ACC112 (cell line): ENCODE measurements around the gene ACACA.

Source experiments
- H2AFZ ChIP-seq: fragments of 200-600 bp; sonication (generic); one replicate; pipeline ENCODE4 v1.6.0; 2017; ENCODE audit warnings: antibody characterized with exemption, low read length; ENCODE audit not compliant: unreplicated experiment
- H3K27ac ChIP-seq: fragments of 200-600 bp; sonication (generic); 2 replicates; pipeline ENCODE4 v1.5.1; 2014; ENCODE audit warnings: low read depth, mild to moderate bottlenecking, antibody characterized with exemption, low read length, moderate library complexity
- H3K27me3 ChIP-seq: fragments of 200-600 bp; sonication (generic); 2 replicates; pipeline ENCODE4 v1.6.1; 2014; ENCODE audit warnings: mild to moderate bottlenecking, antibody characterized with exemption, low read length, moderate library complexity, mixed read lengths; ENCODE audit not compliant: insufficient read depth
- H3K36me3 ChIP-seq: fragments of 200-600 bp; sonication (generic); 2 replicates; pipeline ENCODE4 v1.6.1; 2016; ENCODE audit warnings: mild to moderate bottlenecking, antibody characterized with exemption, low read length, moderate library complexity, mixed read lengths; ENCODE audit not compliant: insufficient read depth
- H3K4me1 ChIP-seq: fragments of 200-600 bp; sonication (generic); one replicate; pipeline ENCODE4 v1.6.1; 2016; ENCODE audit warnings: low read length, mixed read lengths; ENCODE audit not compliant: insufficient read depth, unreplicated experiment, control insufficient read depth
- H3K4me3 ChIP-seq: fragments of 200-600 bp; sonication (generic); 2 replicates; pipeline ENCODE4 v1.5.1; 2014; ENCODE audit warnings: mild to moderate bottlenecking, low read depth, low read length
- H3K79me2 ChIP-seq: fragments of 200-600 bp; sonication (generic); one replicate; pipeline ENCODE4 v1.6.0; 2016; ENCODE audit warnings: low read length; ENCODE audit not compliant: control insufficient read depth, unreplicated experiment, insufficient read depth

Gene ACACA

DNA sequence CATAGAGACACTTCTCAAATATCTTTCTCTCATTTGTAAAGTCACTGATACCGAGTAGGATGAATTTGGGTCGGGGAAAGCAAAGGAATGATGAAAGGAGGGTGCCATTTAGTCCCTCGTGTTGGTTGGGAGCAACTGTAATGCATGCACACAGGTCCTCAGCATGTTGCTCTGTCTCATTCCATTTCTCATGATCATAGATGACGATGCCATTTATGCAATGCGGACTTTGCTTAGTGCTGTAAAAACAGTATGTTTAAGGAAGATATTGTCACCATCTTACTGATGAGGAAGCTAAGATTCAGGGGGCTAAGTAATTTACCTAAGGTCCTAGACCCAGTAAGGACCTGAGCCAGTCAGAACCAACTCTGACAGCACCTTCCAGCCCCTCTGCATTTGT is 357.8 kb downstream of the ACACA start:
- Histone ChIP-seq H3K36me3 (no peaks in the 10 kb centered on the region), H3K4me1 (no peaks in the 10 kb centered on the region), H3K27me3 (no peaks in the 10 kb centered on the region), H2AFZ (no peak overlapping the region), H3K79me2 (no peaks in the 10 kb centered on the region), H3K4me3 (no peak overlapping the region), H3K27ac (no peak overlapping the region)

DNA sequence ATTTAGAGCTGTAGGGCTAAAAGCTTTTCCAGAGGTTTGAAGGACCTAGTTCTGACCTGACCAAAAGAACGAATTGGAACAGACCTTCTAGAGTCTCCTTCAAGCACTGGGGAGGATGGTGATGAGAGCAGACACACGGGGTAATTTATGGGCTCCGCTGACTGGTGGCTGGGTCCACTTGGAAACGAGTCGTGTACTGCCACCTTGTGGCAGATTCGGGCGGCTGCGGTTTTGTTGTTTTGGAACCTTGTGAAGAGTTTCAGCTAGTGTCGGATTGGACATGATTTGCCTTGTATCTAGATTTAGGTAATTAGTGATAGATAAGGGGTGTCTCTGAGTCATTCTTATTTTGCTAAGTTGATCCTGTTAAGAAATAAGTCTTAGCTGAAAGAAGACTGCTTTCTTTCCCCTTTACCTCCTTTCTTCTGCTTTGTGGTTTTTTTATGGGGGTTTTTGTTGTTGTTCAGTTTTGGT is 359.0 kb downstream of the ACACA start:
- Histone ChIP-seq H3K4me3 (no peak overlapping the region), H3K79me2 (no peaks in the 10 kb centered on the region), H3K27ac (no peak overlapping the region), H2AFZ (no peak overlapping the region), H3K27me3 (no peaks in the 10 kb centered on the region), H3K36me3 (no peaks in the 10 kb centered on the region), H3K4me1 (no peaks in the 10 kb centered on the region)

DNA sequence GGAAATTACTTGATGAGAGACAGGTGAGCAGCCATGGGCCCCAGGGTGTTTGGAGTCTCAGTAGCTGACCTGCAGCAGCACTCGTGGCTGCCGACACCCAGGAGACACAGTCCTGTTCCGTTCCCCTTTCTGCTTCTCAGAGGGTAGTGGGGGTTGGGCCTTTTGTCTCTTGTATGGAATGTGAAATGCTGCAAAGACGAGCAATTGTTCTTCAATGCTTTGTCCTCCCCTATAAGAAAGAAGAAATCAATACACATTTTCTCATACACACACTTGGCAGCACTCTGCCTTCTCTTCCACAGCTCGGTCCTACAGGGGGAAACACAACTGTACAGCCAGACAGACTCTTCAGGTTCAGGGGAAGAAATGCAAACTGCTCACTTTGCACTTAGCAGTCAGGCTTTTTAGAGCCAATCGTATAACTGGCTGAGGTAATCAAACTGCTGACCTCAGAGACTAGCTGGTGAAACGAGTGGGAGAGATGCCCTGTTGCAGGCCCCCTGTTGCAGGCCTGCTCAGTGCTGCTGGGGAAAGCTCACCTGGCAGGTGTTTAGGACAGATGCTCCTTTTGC is 361.2 kb downstream of the ACACA start:
- no peaks in the 10 kb centered on the region for H3K27me3 ChIP-seq
- no peaks in the 10 kb centered on the region for H3K36me3 ChIP-seq
- no peaks in the 10 kb centered on the region for H3K4me1 ChIP-seq
- no peak overlapping the region for H3K4me3 ChIP-seq
- H3K79me2 ChIP-seq, result no peaks in the 10 kb centered on the region
- H2AFZ ChIP-seq, result no peak overlapping the region
- H3K27ac ChIP-seq, result no peak overlapping the region

DNA sequence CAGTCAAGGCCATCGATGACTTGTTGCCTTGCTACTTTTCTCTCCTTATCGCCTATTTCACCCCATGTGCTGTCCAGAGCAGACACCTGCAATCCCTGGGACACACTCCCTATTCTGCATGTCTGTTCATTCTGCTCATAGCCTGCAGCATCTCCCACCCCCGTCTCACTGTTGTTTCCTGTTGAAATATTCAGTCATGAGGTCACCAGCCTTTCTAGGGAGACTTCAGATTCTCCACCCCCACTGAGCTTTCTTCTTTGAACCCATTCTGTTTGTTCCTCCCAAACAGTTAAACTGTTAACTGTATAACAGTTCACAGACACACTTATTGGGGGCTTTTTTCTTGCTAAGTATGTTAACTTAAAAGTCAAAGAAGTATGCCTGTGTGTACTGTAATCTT is 363.4 kb downstream of the ACACA start:
- no peak overlapping the region for H3K27ac ChIP-seq
- no peak overlapping the region for H3K4me3 ChIP-seq
- H2AFZ ChIP-seq, result no peak overlapping the region
- no peaks in the 10 kb centered on the region for H3K79me2 ChIP-seq
- H3K4me1 ChIP-seq, result no peaks in the 10 kb centered on the region
- no peaks in the 10 kb centered on the region for H3K27me3 ChIP-seq
- H3K36me3 ChIP-seq, result no peaks in the 10 kb centered on the region

GRCh38 chr17:37041932-37042331 is 364.7 kb downstream of the ACACA start:
- Histone ChIP-seq H3K36me3 (0 out of 2 replicates have a peak, but pooled peaks cover 3% of the 10 kb centered on the region), H3K4me3 (no peak overlapping the region), H3K27ac (no peak overlapping the region), H2AFZ (no peak overlapping the region), H3K79me2 (no peaks in the 10 kb centered on the region), H3K27me3 (no peaks in the 10 kb centered on the region), H3K4me1 (no peaks in the 10 kb centered on the region)

DNA sequence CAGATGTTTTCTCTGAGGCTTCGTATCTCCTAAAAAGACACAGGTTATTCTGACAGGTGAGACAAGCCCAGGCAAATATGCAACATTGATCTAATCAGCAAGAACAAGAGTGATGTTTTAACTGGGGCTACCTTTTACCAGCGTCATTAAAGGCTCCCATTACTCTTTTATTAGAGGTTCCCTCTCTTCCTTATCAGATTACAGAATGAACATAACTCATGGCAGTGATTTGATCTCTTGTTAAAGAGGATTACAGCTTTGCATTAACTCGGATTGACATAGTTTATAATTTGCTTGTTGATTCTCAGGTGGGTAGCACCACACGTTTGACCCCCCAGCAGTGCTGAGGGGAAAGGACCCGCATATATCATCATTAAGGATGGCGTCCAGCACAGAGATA is 367.4 kb downstream of the ACACA start:
- Histone ChIP-seq H3K4me3 (no peak overlapping the region), H3K36me3 (0 out of 2 replicates have a peak, but pooled peaks cover 4% of the 10 kb centered on the region), H3K27ac (no peak overlapping the region), H3K79me2 (no peaks in the 10 kb centered on the region), H3K4me1 (no peaks in the 10 kb centered on the region), H3K27me3 (no peaks in the 10 kb centered on the region), H2AFZ (no peak overlapping the region)

DNA sequence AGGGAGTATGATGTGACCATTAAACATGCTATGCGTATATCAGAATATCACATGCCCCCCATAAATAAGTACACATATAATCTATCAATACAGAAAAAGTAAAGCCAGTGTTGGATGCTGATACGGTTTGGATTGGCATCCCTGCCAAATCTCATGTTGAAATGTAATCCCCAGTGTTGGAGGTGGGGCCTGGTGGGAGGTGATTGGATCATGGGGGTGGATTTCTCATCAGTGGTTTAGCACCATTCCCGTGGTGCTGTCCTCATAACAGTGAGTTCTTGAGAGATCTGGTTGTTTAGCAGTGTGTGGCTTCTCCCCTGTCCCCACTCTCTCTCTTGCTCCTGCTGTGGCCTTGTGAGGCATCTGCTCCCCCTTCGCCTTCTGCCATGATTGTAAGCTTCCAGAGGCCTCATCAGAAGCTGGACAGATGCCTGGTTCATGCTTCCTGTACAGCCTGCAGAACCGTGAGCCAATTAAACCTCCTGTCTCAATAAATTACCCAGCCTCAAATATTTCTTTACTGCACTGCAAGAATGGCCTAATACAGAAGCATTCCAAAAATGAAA is 369.0 kb downstream of the ACACA start:
- H3K36me3 ChIP-seq, result 0 out of 2 replicates have a peak, but pooled peaks cover 6% of the 10 kb centered on the region
- no peaks in the 10 kb centered on the region for H3K79me2 ChIP-seq
- no peaks in the 10 kb centered on the region for H3K27me3 ChIP-seq
- H3K4me1 ChIP-seq, result no peaks in the 10 kb centered on the region
- no peak overlapping the region for H2AFZ ChIP-seq
- H3K27ac ChIP-seq, result no peak overlapping the region
- H3K4me3 ChIP-seq, result no peak overlapping the region
